ENCODE data around the gene HGD. TPM values are rescaled to one million over a fixed set of nuclear protein-coding genes. Genes with fewer than 3 reads are reported as not detected.

The HGD gene
- total RNA-seq, 2 donors from 2014 or later: 0.74 to 1.8 TPM

DNA sequence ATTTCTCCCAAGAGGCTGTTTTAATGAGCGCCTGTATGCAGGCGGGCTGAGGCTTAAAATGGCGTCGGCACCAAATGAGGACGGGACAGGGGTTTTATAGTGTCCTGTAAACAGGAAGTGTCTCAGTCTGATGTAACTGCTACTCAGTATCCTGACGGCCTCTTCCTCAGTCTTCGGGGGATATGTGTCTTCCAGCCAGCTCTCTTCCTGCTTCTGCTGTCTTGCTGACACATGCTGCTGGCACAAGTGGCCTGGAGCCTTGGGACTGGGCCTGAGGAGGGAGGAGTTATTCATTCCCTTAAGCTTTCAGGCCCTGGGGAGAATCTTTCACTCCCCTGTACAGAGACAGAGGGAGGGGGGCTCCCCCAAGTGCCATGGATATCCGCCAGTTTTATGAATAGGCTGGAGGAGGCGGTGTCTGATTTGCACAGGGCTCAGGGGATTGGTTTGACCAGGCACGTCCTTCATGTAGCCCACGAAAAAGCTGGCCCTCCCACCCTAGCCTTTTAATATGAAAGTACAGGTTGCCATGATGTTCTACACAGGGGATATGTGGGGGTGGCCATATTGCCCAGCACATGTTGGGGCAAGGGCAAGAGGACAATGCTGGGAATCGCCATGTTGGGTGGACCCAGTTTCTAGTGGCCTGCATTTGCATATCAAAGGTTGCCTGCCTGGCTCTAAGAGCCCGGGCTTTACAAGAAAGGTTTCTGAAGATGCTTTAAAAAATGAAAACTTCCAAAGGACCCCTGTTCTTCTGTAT is 66.0 kb downstream of the HGD start:
- H3K27ac Mint-ChIP-seq: no peak overlapping the region
- H3K4me1 Mint-ChIP-seq (ENCODE audit: low read depth): peaks cover 5% of the 10 kb centered on the region
- no peak for ATAC-seq (replicated peaks in 1 of 2)
- DNase-seq: no peak
- H3K36me3 Mint-ChIP-seq (ENCODE audit: insufficient read depth in 2 of 2): no peaks in the 10 kb centered on the region
- H3K4me3 Mint-ChIP-seq: no peak overlapping the region
- H3K9me3 Mint-ChIP-seq: no peaks in the 10 kb centered on the region
- no peaks in the 10 kb centered on the region for H3K27me3 Mint-ChIP-seq (ENCODE audit: low read depth)

GRCh38 chr3:120614765-120615164 is 67.3 kb downstream of the HGD start:
- Mint-ChIP-seq H3K4me1 (ENCODE audit: low read depth) (peaks cover 5% of the 10 kb centered on the region), H3K27ac (no peak overlapping the region), H3K9me3 (no peaks in the 10 kb centered on the region), H3K27me3 (ENCODE audit: low read depth) (peaks cover 5% of the 10 kb centered on the region), H3K4me3 (no peak overlapping the region), H3K36me3 (ENCODE audit: insufficient read depth in 2 of 2) (no peaks in the 10 kb centered on the region)
- ATAC-seq (replicated peaks in 1 of 2): no peak
- no peak for DNase-seq

- H3K4me3 Mint-ChIP-seq: no peak overlapping the region
- no peak for ATAC-seq (replicated peaks in 1 of 2)
- DNase-seq: no peak
Observed at GRCh38 chr3:120608506-120608905, 73.5 kb downstream of the HGD start.

GRCh38 chr3:120604784-120605183 is 77.3 kb downstream of the HGD start:
- Mint-ChIP-seq H3K27ac (no peak overlapping the region), H3K9me3 (no peaks in the 10 kb centered on the region), H3K36me3 (ENCODE audit: insufficient read depth in 2 of 2) (peaks cover 4 to 6% of the 10 kb centered on the region in 2 donors), H3K27me3 (ENCODE audit: low read depth) (peaks cover 3% of the 10 kb centered on the region), H3K4me1 (ENCODE audit: low read depth) (no peaks in the 10 kb centered on the region), H3K4me3 (no peak overlapping the region)
- peak in 1 of 2 donors; percentile 23 for ATAC-seq (replicated peaks in 1 of 2)
- DNase-seq: no peak

More at GRCh38 chr3:120608506-120608905, 73.5 kb downstream of the HGD start:
- no peaks in the 10 kb centered on the region for H3K9me3 Mint-ChIP-seq
- H3K27me3 Mint-ChIP-seq (ENCODE audit: low read depth): peaks cover 7% of the 10 kb centered on the region
- H3K27ac Mint-ChIP-seq: no peak overlapping the region
- no peaks in the 10 kb centered on the region for H3K4me1 Mint-ChIP-seq (ENCODE audit: low read depth)
- H3K36me3 Mint-ChIP-seq (ENCODE audit: insufficient read depth in 2 of 2): no peaks in the 10 kb centered on the region

DNA sequence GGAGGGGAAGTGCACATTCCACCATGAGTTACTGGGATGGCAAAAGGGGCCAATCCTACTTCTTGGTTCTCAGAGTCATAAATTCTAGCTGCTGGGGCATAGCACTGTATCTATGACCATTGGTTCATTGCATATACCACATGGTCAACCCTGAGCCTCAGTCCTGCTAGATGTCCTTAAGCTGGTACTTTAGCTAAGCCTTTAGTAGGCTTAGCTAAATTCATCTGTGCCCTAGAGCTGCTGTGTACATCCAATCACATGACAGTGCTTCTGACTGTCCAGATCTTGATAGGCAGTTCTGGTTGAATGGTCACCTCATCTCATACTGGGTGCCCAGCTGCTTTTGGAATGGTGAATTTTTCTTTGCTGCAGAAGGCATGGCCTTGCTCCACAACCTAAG is 77.7 kb downstream of the HGD start:
- ATAC-seq (replicated peaks in 1 of 2): peak in 1 of 2 donors; percentile 7
- no peaks in the 10 kb centered on the region for H3K9me3 Mint-ChIP-seq

GRCh38 chr3:120602682-120603081 is 79.4 kb downstream of the HGD start:
- Mint-ChIP-seq H3K27me3 (ENCODE audit: low read depth) (no peaks in the 10 kb centered on the region), H3K27ac (peak overlapping the region; percentile 0), H3K4me1 (ENCODE audit: low read depth) (no peaks in the 10 kb centered on the region), H3K9me3 (no peaks in the 10 kb centered on the region), H3K4me3 (no peak overlapping the region), H3K36me3 (ENCODE audit: insufficient read depth in 2 of 2) (peaks cover 4 to 6% of the 10 kb centered on the region in 2 donors)
- no peak for DNase-seq
- no peak for ATAC-seq (replicated peaks in 1 of 2)

More for the DNA sequence above, 77.7 kb downstream of the HGD start:
- H3K4me3 Mint-ChIP-seq: no peak overlapping the region
- no peak for DNase-seq
- peaks cover 4 to 6% of the 10 kb centered on the region in 2 donors for H3K36me3 Mint-ChIP-seq (ENCODE audit: insufficient read depth in 2 of 2)
- H3K27ac Mint-ChIP-seq: no peak overlapping the region
- H3K27me3 Mint-ChIP-seq (ENCODE audit: low read depth): no peaks in the 10 kb centered on the region
- no peaks in the 10 kb centered on the region for H3K4me1 Mint-ChIP-seq (ENCODE audit: low read depth)

- Mint-ChIP-seq H3K4me1 (ENCODE audit: low read depth) (no peaks in the 10 kb centered on the region), H3K27me3 (ENCODE audit: low read depth) (no peaks in the 10 kb centered on the region), H3K36me3 (ENCODE audit: insufficient read depth in 2 of 2) (peaks cover 4 to 6% of the 10 kb centered on the region in 2 donors), H3K9me3 (no peaks in the 10 kb centered on the region), H3K4me3 (no peak overlapping the region), H3K27ac (no peak overlapping the region)
- ATAC-seq (replicated peaks in 1 of 2) (no peak), DNase-seq (no peak)
Observed at GRCh38 chr3:120601554-120601953, 80.5 kb downstream of the HGD start.

DNA sequence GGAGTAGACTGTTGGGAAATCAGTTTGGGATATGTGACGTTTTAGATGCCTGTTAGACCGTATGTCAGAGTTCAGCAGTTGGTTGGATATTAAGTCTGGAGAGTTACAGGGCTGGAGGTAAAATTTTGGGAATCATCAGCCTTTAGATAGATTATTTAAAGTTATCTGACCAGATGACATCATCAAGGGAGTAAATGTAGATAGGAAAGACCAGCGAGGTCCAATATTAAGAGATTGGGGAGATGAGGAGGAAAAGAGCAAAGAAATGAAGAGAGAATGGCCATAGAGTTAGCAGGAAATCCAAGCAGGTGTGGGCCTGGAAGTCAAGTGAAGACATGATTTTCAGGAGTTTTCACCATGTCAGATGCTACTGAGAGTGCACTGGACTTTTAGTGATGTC is 82.8 kb downstream of the HGD start:
- ATAC-seq (replicated peaks in 1 of 2) (no peak), DNase-seq (no peak)
- H3K4me1 Mint-ChIP-seq (ENCODE audit: low read depth): peaks cover 10% of the 10 kb centered on the region
- no peaks in the 10 kb centered on the region for H3K27me3 Mint-ChIP-seq (ENCODE audit: low read depth)
- H3K36me3 Mint-ChIP-seq (ENCODE audit: insufficient read depth in 2 of 2): peaks cover 4 to 6% of the 10 kb centered on the region in 2 donors
- no peak overlapping the region for H3K4me3 Mint-ChIP-seq
- H3K9me3 Mint-ChIP-seq: no peaks in the 10 kb centered on the region
- H3K27ac Mint-ChIP-seq: no peak overlapping the region

DNA sequence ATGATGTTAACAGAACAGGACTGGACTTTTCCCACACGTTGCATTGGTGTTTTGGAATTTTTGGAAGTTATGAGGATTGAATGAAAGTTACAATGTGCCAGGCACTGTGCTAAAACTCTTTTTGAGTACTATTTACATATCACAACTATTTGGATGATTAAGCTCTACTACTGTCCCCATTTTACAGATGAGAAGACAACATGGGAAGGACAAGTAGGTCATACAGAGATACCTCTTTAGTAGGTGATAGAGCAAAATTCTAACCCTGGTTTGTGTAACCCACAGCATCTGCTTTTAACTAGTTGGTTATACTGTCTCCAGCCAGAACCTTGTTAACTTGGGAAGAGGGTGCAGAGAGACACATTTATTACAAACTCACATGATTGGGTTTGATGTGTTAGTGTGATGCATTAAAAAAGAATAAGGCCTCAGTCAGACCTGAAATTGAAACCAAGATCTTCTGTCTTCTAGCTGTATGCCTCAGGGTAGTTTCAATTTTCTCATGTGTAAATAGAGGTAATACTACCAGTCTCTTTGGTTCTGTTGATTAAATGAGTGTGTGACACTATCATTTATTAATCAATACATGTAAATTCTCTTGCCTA is 84.5 kb downstream of the HGD start:
- peaks cover 1 to 4% of the 10 kb centered on the region in 2 donors for H3K36me3 Mint-ChIP-seq (ENCODE audit: insufficient read depth in 2 of 2)
- no peaks in the 10 kb centered on the region for H3K9me3 Mint-ChIP-seq
- DNase-seq (no peak), ATAC-seq (replicated peaks in 1 of 2) (no peak)
- no peak overlapping the region for H3K27ac Mint-ChIP-seq
- no peaks in the 10 kb centered on the region for H3K27me3 Mint-ChIP-seq (ENCODE audit: low read depth)
- H3K4me1 Mint-ChIP-seq (ENCODE audit: low read depth): peaks cover 10% of the 10 kb centered on the region
- H3K4me3 Mint-ChIP-seq: no peak overlapping the region

GRCh38 chr3:120596853-120597223 is 85.2 kb downstream of the HGD start:
- no peaks in the 10 kb centered on the region for H3K9me3 Mint-ChIP-seq
- H3K36me3 Mint-ChIP-seq (ENCODE audit: insufficient read depth in 2 of 2): peaks cover 0 to 4% of the 10 kb centered on the region in 2 donors
- ATAC-seq (replicated peaks in 1 of 2) (no peak), DNase-seq (no peak)
- H3K4me3 Mint-ChIP-seq: peak overlapping the region; percentile 88 to 94
- H3K27me3 Mint-ChIP-seq (ENCODE audit: low read depth): no peaks in the 10 kb centered on the region
- H3K27ac Mint-ChIP-seq: peak overlapping the region; percentile 95
- peaks cover 10% of the 10 kb centered on the region for H3K4me1 Mint-ChIP-seq (ENCODE audit: low read depth)

- ATAC-seq (replicated peaks in 1 of 2): peak; percentile 96 to 97
- Mint-ChIP-seq H3K36me3 (ENCODE audit: insufficient read depth in 2 of 2) (peaks cover 0 to 2% of the 10 kb centered on the region in 2 donors), H3K9me3 (no peaks in the 10 kb centered on the region), H3K27ac (peak within 1 kb of the TSS; percentile 95), H3K4me1 (ENCODE audit: low read depth) (peaks cover 10% of the 10 kb centered on the region), H3K4me3 (peak within 1 kb of the TSS; percentile 88 to 94), H3K27me3 (ENCODE audit: low read depth) (no peaks in the 10 kb centered on the region)
- DNase-seq: peak; percentile 94 to 96
Observed at GRCh38 chr3:120596116-120596852, 85.8 kb downstream of the HGD start, which contains the start of gene NDUFB4. Gene NDUFB4 (plus strand): TSS chr3:120596336. CDS start chr3:120596360, 24 bp downstream.

DNA sequence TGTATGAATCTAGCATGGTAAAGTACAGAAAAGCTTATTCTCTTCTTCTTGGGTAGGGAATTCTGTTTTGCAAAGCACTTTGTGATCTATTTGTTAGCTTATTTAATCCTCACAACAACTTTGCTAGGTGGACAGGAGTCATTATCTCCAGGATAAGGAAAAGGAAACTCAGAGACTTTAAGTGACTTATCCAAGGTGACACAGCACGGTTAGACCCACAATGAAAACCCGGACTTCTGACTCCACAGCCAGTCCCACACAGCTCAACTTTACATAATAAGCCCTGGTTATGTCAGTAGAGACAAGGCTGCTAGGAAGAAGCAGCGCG is 86.3 kb downstream of the HGD start:
- H3K4me3 Mint-ChIP-seq: peak overlapping the region; percentile 88 to 94
- peak overlapping the region; percentile 95 for H3K27ac Mint-ChIP-seq
- H3K36me3 Mint-ChIP-seq (ENCODE audit: insufficient read depth in 2 of 2): no peaks in the 10 kb centered on the region
- H3K4me1 Mint-ChIP-seq (ENCODE audit: low read depth): peaks cover 10% of the 10 kb centered on the region
- ATAC-seq (replicated peaks in 1 of 2): no peak
- no peaks in the 10 kb centered on the region for H3K9me3 Mint-ChIP-seq
- no peaks in the 10 kb centered on the region for H3K27me3 Mint-ChIP-seq (ENCODE audit: low read depth)
- DNase-seq: no peak

- Mint-ChIP-seq H3K27me3 (ENCODE audit: low read depth) (peaks cover 5% of the 10 kb centered on the region), H3K9me3 (peaks cover 0 to 3% of the 10 kb centered on the region in 2 donors), H3K4me1 (ENCODE audit: low read depth) (no peaks in the 10 kb centered on the region), H3K36me3 (ENCODE audit: insufficient read depth in 2 of 2) (no peaks in the 10 kb centered on the region), H3K4me3 (no peak overlapping the region), H3K27ac (no peak overlapping the region)
- ATAC-seq (replicated peaks in 1 of 2): no peak
- no peak for DNase-seq
Observed at GRCh38 chr3:120587332-120587975, 94.6 kb downstream of the HGD start.
